Neural crest cell (in vitro differentiated cells): ENCODE data around the gene HLA-DQA1. TPM values are rescaled to one million over a fixed set of nuclear protein-coding genes. Genes with fewer than 3 reads are reported as not detected.
A peak's percentile ranks its signal among the peaks of the same experiment; 100 is the strongest.

Experiments
- DNase-seq: peaks from one replicate; pipeline ENCODE4 v3.0.0; 2021; ENCODE audit warnings: low read depth, mixed read lengths, low spot score
- H3K27ac Mint-ChIP-seq: one replicate; pipeline ENCODE4 v1.8.0; 2021; ENCODE audit warnings: mild to moderate bottlenecking, mixed read lengths; ENCODE audit not compliant: unreplicated experiment
- H3K27me3 Mint-ChIP-seq: 2 replicates; pipeline ENCODE4 v1.8.0; 2021; ENCODE audit warnings: low read depth, mild to moderate bottlenecking, mixed read lengths
- H3K36me3 Mint-ChIP-seq: 2 replicates; pipeline ENCODE4 v1.8.0; 2021; ENCODE audit warnings: low read depth, mild to moderate bottlenecking, mixed read lengths
- H3K4me1 Mint-ChIP-seq: 2 replicates; pipeline ENCODE4 v1.8.0; 2021; ENCODE audit warnings: mixed read lengths
- H3K4me3 Mint-ChIP-seq: one replicate; pipeline ENCODE4 v1.8.0; 2021; ENCODE audit warnings: mild to moderate bottlenecking, mixed read lengths
- H3K9me3 Mint-ChIP-seq: 2 replicates; pipeline ENCODE4 v1.8.0; 2021; ENCODE audit warnings: mixed read lengths
- CTCF ChIP-seq: fragments of 200-600 bp; sonication (generic); conservative IDR thresholded peaks from 2 replicates; pipeline ENCODE4 v1.5.0; 2021; ENCODE audit warnings: antibody characterized with exemption, mild to moderate bottlenecking
- total RNA-seq: library from RNA; stranded (reverse); gene quantifications from 2 replicates; pipeline ENCODE4 v1.2.1, GENCODE V29; 2021

The HLA-DQA1 gene
- total RNA-seq, 1 donor from 2014 or later: not detected

GRCh38 chr6:32622545-32623401, 14.4 kb upstream of the HLA-DQA1 start:
- Mint-ChIP-seq H3K27ac (no peak overlapping the region), H3K27me3 (no peaks in the 10 kb centered on the region), H3K36me3 (no peaks in the 10 kb centered on the region), H3K4me3 (no peak overlapping the region), H3K9me3 (peaks cover 2% of the 10 kb centered on the region), H3K4me1 (no peaks in the 10 kb centered on the region)
- peak; percentile 27 for DNase-seq
- TF ChIP-seq CTCF: peak; percentile 72

- Mint-ChIP-seq H3K4me1 (no peaks in the 10 kb centered on the region), H3K4me3 (no peak overlapping the region), H3K9me3 (no peaks in the 10 kb centered on the region), H3K27ac (no peak overlapping the region), H3K27me3 (no peaks in the 10 kb centered on the region), H3K36me3 (no peaks in the 10 kb centered on the region)
- DNase-seq: no peak
- TF ChIP-seq CTCF: no peak
Measured at GRCh38 chr6:32623693-32624092, 13.5 kb upstream of the HLA-DQA1 start.

GRCh38 chr6:32624565-32624964, 12.6 kb upstream of the HLA-DQA1 start:
- Mint-ChIP-seq H3K27me3 (no peaks in the 10 kb centered on the region), H3K4me3 (no peak overlapping the region), H3K4me1 (no peaks in the 10 kb centered on the region), H3K9me3 (no peaks in the 10 kb centered on the region), H3K27ac (no peak overlapping the region), H3K36me3 (no peaks in the 10 kb centered on the region)
- no peak for DNase-seq
- TF ChIP-seq CTCF: no peak

GRCh38 chr6:32625137-32625536, 12.1 kb upstream of the HLA-DQA1 start:
- Mint-ChIP-seq H3K36me3 (no peaks in the 10 kb centered on the region), H3K27me3 (no peaks in the 10 kb centered on the region)

GRCh38 chr6:32627249-32627648, 10.0 kb upstream of the HLA-DQA1 start:
- no peak for DNase-seq
- Mint-ChIP-seq H3K4me3 (no peak overlapping the region), H3K36me3 (no peaks in the 10 kb centered on the region), H3K27me3 (no peaks in the 10 kb centered on the region), H3K27ac (no peak overlapping the region), H3K9me3 (peaks cover 5% of the 10 kb centered on the region), H3K4me1 (no peaks in the 10 kb centered on the region)
- TF ChIP-seq CTCF: no peak

More at GRCh38 chr6:32625137-32625536, 12.1 kb upstream of the HLA-DQA1 start:
- Mint-ChIP-seq H3K27ac (no peak overlapping the region), H3K9me3 (peaks cover 3% of the 10 kb centered on the region), H3K4me1 (no peaks in the 10 kb centered on the region), H3K4me3 (no peak overlapping the region)
- DNase-seq: no peak
- no peak for TF ChIP-seq CTCF
